Myometrial cell (primary cell): Measurements from ENCODE around the gene PPP1CC. TPM values are rescaled to one million over a fixed set of nuclear protein-coding genes. Genes with fewer than 3 reads are reported as not detected.

Experiments used
- total RNA-seq: library from RNA; depleted of rRNA; stranded (reverse); fragments of >200 nt; gene quantifications from 2 replicates; pipeline ENCODE4 v1.2.3, GENCODE V29; 2015

PPP1CC gene
- 156 TPM in 2 replicates for total RNA-seq

GRCh38 chr12:110742718-110743570, at the start of gene PPP1CC:
Gene PPP1CC, minus strand, starts transcription at chr12:110742891. Its CDS starts 184 bp downstream, at chr12:110742707.

GRCh38 chr12:110688446-110689280, 54.0 kb downstream of the PPP1CC start, which contains the start of gene HVCN1:
Gene HVCN1, minus strand, starts transcription at chr12:110689115. Its CDS starts 5,870 bp downstream, at chr12:110683245.

Other genes with a start within 250 kb of the PPP1CC start
- 78.7 and 109 TPM in 2 replicates for gene VPS29, start 240.8 kb downstream of the PPP1CC start, total RNA-seq
- 0.86 TPM in 1 of 2 replicates, not detected in the other for gene RAD9B, start 240.6 kb downstream of the PPP1CC start, total RNA-seq
- 3.5 and 3.9 TPM in 2 replicates for gene PPTC7, start 159.6 kb downstream of the PPP1CC start, total RNA-seq
- gene TCTN1, start 128.8 kb downstream of the PPP1CC start, total RNA-seq = 28.5 and 34.3 TPM in 2 replicates
- gene HVCN1, start 53.8 kb downstream of the PPP1CC start, total RNA-seq = 13.3 and 21.3 TPM in 2 replicates
- not detected in 2 replicates for gene CCDC63, start 104.1 kb upstream of the PPP1CC start, total RNA-seq
- gene MYL2, start 177.7 kb upstream of the PPP1CC start, total RNA-seq = not detected in 2 replicates